Occipital lobe (tissue), 2 donors: ENCODE results near the gene FBXO28. TPM values are rescaled to one million over a fixed set of nuclear protein-coding genes. Genes with fewer than 3 reads are reported as not detected.

Experiments used
- DNase-seq: peaks from one replicate; lab custom pipeline; 2025; lab: John Stamatoyannopoulos, UW
- total RNA-seq: library from RNA; depleted of rRNA; stranded (reverse); fragments of >200 nt; gene quantifications from one replicate; pipeline ENCODE4 v1.2.3, GENCODE V29; 2014

The FBXO28 gene
- total RNA-seq, 1 donor from 2014 or later: 56.9 TPM

DNA sequence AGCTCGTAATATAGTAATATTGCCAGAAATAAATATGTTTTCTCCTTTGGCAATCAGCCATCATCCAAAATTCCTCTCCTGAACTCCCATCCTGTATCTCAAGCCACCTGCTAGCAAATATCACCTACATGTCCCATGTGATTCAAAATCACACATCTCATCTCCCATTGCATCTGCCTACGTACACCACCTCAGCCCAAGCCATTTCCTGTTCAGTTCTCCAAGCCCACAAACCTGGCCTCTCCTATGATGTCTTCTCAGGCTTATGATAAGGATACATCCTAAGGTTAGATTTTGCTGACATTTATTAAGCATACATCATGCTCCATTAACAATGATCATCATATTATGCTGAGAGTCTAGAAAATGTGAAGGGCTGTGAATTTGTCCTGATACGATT, 37.2 kb downstream of the FBXO28 start:
- DNase-seq: no peak

DNA sequence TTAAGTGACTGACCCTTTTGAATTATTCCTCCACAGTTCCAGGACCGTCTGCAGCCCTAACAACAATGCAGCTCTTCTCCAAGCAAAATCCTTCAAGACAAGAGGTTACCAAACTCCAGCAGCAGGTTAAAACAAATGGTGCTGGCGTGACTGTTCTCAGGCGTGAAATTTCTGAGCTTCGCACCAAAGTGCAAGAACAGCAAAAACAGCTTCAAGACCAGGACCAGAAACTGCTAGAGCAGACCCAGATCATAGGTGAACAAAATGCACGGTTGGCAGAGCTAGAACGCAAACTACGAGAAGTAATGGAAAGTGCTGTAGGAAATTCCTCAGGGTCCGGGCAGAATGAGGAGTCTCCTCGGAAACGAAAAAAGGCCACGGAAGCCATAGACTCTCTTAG, 43.4 kb downstream of the FBXO28 start:
- DNase-seq: no peak

DNA sequence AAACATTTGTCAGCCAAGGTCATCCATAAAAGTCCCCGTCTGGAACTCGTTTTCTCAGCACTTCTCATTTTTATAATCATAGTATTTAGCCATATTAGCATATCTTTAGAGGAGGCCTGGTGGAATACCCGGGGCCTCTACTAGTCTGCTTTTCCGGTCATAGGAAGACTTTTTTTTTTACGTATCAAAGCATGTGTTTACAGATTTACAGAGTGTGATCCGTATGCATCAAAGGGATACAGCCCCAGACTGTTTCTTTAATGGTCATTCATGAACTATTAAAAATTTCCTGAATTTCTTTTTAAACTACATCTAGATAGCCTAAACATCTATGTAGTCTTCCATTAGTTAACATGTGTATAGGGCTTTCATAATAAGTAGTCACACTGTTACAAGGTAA, 45.6 kb downstream of the FBXO28 start:
- DNase-seq: no peak

DNA sequence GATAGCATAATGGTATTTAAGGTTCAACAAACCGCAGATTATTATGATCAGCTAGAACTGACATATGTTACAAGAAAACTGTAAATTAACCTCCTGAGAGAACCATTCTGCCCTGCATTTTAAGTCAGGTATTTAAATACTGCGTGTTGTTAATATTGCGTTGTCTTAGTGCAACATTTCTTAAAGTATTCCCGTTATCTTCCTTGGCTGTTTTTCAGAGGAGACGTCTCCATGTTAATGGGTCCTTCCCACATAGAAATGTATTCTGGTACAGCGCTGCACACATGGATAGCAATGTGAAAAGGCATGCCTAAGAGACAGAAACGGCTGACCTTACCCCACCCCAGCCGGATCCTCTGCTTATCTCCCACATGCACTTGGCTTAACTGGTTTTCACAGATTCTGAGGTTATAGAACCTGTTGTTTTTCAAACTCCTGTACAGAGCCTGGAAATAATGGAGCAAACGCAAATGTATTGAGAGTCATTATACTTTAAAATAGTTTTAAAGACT, 46.3 kb downstream of the FBXO28 start:
- DNase-seq: no peak

DNA sequence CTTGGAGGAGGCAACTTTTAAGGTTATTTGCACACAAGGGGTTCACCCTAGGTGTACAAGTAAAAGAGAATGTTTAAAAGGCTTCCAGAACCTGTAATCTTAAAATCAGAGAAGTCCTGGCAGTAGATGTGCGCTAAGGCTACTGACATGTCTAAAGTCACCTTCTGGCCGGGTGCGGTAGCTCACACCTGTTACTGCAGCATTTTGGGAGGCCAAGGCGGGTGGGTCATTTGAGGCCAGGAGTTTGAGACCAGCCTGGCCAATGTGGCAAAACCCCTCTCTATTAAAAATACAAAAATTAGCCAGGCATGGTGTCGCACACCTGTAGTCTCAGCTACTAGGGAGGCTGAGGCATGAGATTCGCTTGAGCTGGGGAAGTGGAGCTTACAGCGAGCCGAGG, 48.9 kb downstream of the FBXO28 start:
- no peak for DNase-seq

DNA sequence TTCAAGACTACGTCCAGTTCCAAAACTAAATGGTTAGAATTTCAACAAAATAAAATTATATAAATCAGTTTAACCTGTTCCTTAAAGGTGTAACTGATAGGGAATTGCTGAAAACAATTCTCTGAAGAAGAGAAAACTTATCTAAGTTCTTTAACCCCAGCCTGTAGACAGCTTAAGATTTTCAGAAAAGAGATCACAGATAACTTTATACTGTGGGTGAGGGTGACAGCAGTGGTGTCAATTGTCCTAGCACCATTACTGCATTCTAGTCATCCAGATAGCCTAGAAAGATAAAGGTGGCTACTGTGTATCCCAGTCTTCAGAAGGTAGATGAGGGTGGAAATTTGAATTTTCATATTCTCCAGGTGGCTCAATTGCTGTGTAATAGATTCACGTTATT, 49.4 kb downstream of the FBXO28 start:
- DNase-seq: no peak

DNA sequence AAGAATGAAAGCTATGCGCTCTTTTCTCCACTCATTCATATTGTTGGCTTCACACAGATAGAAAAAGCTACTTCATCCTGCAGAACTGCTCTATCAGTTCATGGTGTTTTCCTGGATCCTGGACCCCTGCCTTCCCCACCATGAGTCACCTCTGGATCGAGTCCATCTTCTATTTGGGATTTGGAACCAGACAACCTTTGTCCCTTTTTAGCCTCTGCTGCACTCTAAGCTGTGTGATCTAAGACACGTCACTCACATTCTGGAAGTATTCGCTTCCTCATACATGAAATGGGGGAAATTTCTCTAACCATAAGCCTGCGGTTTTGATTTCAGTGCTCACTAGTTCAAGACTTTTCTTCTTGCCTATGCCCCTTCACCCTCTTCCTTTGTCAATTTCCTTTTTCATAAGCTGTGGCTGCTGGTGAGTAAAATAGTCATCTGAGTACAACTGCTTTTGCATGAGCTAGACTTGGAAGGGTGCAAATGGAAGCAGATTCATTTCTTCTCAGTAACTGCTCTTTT, 55.0 kb downstream of the FBXO28 start:
- no peak for DNase-seq

DNA sequence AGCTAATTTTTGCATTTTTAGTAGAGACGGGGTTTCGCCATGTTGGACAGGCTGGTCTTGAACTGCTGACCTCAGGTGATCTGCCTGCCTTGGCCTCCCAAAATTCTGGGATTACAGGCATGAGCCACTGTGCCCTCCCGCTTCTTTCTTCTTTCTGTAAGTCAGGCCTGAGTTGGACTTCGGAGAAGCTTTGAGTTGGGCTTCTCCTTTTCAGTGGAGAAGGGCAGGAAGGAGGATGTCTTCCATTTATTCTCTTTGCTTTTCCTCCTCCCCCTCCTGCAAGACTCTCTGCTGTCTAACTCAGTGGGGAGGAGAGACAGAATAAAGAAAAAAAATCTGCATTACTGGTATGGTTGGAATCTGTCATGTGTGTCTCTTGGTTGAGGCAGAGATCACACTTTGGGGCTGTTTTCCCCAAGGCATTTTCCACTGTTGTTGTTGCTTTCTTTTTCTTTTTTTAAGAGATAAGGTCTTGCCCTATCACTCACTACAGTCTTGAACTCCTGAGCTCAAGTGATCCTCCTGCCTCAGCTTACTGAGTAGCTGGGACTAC, 55.9 kb downstream of the FBXO28 start:
- no peak for DNase-seq

DNA sequence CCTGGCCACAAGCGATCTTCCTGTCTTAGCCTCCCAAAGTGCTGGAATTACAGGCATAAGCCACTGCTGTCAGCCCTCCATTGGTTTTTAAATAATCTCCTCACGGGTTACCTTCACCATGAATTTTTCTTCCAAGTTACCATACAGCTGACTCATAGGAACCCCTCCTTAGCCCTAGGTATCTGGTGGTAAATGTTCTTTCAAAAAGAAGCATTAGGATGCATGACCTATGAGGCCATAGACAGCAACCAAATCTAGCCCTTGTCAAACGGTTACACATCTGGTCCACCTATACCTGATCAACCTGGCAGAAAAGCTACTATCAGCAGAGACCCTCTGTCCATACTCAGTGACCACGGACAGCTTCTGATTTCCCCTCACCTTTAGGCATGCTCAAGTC, 56.4 kb downstream of the FBXO28 start:
- no peak for DNase-seq

DNA sequence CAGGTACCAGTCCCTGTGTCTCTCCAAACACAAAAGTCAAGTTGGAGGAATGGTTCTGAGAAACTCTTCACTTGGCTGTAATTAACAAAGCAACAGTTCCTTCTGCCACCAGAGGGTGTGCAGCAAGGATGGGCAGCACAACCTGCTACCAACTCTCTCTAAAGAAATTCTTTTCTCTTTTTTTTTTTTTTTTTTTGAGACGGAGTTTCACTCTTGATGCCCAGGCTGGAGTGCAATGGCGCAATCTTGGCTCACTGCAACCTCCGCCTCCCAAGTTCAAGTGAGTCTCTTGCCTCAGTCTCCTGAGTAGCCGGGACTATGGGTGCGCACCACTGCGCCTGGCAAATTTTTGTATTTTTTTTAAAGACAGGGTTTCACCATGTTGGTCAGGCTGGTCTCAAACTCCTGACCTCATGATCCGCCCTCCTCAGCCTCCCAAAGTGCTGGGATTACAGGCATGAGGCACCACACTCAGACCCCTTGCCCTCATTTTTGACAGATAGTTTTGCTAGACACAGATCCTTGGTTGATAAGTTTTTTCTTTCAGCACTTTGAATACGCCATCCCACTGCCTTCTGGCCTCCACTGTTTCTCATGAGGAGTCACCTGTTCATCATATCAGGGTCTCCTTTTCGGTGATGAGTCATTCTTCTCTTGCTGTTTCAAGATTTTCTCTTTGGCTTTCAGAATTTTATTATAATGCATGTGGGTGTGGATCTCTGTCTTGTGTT, 57.0 kb downstream of the FBXO28 start:
- DNase-seq: no peak

DNA sequence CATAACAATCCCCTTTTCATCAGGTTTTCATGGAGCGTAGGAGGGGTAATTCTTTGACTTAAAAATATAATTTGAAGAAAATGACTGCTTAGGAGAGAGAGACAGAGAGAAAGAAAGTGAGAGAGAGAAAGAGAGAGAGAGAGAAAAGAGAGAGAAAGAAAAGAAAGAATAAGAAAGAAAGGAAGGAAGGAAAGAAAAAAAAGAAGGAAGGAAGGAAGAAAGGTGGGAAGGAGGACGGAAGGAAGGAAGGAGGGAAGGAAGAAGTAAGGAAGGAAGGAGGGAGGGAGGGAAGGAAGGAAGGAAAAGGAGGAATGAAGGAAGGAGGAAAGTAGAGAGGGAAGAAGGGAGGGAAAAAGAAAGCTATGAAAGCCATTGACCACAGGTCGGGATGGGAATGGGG, 58.3 kb downstream of the FBXO28 start:
- no peak for DNase-seq

DNA sequence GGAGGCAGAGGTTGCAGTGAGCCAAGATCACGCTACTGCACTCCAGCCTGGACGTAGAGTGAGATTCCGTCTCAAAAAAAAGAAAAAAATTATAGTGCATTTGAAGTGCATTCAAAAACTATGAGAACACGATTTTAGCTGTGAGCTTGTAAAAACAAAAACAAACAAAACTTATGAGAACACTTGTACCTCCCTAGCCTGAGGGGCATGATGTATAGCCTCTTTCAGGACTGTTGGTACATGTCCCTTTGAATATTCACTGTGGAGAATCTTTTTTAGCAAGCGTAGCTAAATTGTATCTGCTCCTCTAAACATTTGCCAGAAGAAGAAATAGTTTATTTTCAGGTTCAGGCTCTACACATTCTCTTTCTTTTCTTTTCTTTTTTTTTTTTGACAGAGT, 59.6 kb downstream of the FBXO28 start:
- no peak for DNase-seq

DNA sequence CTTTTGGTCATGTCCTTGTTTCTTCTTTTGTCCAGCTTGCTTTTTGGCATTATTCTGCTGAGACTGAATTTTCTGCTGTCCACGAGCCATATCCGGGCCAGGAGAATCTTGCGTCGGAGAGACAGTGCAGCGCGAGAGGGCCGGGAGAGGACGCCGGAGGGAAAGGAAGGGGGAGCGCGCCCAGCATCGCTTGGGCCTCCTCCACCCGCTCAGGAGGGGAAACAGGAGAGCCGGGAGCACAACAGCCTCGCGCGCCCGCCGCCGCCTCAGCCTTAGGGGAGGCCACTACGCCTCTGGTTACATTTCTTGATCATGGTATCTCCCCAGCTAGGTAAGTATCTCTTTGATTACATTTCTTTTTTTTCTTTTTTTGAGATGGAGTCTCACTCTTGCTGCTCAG, 61.7 kb downstream of the FBXO28 start:
- DNase-seq: no peak

DNA sequence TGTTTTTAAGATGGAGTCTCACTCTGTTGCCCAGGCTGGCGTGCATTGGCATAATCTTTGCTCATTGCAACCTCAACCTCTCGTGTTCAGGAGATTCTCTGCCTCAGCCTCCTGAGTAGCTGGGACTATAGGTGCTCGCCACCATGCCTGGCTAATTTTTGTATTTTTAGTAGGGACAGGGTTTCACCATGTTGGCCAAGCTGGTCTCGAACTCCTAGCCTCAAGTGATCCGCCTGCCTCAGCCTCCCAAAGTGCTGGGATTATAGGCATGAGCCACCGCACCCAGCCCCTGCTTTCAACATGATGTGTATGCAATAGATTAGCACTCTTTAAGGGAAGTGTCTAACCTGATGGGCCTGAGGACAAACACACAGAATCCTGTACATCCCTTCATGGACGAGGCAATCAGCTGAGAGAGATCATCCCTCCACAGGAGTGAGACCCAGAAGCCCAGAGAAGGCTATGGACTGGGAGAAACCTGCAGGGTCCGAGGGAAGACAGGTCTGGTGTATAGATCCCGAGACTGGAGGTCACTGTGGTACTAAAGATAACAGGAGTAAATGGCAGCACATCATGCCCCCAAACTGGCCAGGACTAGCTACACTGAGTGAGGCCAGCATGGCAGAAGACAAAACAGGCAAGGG, 63.6 kb downstream of the FBXO28 start:
- DNase-seq: no peak

DNA sequence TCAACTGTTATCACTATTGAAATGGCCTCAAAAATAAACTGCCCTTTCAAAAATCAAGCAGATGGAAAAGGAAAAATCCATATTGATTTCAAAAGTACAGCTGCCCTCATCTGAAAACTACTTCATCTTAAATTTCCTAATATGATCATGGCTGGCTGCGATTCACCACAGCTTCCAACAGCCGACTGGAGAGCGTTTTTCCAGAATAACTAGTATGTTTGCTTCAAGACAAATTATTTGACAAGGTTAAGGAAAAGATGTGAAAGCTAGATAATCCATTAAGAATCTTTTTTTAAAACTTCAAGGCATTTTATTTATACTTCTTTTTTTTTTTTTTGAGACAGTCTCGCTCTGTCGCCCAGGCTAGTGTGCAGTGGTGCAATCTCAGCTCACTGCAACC, 65.0 kb downstream of the FBXO28 start:
- no peak for DNase-seq

DNA sequence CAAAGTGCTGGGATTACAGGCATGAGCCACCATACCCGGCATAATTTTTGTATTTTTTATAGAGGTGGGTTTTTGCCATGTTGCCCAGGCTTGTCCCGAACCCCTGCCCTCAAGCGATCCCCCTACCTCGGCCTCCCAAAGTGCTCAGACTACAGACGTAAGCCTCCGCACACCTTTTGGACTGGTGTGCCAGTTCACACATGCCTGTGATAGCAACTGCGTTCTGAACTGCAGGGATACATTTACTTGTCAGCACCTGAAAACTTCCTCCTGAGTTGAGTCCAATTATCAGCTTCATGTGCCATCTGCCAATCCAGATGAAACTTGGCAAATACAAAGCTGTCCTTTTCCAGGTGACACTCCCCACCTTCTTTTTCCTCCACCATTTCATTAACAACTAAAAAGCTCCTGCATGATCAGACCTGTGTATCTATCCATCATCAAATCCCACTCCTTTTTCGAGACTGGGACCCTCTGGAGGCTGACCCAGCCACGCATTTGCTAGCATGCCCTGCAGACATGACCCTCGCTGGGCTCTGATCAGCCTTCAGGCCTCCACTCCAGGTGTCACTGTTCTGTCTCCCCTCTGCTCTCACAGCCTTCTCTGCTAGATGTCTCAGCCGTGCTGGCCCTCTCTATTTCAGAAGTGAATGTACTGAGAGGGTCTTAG, 67.0 kb downstream of the FBXO28 start:
- no peak for DNase-seq

DNA sequence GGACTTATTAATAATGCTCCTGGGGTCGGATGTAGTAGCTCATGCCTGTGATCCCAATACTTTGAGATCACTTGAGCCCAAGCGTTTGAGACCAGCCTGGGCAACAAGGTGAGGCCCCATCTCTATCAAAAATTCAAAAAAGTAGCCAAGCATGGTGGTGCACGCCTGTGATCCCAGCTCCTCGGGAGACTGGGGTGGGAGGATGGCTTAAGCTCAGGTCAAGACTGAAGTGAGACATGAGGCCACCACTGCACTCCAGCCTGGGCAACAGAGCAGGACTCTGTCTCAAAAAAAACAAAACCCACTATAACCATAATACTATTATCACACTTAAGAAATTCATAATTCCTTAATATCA, 67.5 kb downstream of the FBXO28 start:
- no peak for DNase-seq

DNA sequence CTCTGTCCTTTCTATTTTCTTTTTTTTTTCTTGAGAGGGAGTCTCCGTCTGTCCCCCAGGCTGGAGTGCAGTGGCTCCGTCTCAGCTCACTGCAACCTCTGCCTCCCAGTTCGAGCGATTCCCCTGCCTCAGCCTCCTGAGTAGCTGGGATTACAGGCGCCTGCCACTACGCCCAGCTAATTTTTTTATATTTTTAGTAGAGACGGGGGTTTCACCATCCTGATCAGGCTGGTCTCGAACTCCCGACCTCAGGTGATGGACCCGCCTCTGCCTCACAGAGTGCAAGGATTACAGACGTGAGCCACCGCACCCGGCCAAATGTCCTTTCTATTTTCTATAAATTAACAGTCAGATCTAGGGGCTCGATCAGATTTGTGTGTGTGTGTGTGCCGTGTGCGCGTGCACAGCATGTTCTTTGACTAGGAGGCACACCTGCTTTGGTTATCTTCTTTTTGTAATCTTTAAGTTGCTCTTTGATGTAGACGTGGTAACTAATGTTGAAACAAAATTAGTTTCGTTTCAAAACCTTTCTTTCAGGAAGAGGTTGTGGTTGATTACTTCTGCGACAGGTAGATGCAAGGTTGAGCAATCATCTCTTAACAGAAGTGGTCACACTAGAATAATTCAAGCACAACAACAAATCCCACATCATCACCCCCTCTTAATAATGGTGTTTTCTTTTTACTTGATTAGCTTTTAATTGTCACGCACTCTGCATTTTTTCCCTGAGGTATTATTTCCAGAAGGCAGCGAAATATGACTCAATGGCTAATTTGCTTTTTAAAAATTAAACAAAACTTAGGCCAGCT, 68.3 kb downstream of the FBXO28 start:
- no peak for DNase-seq

DNA sequence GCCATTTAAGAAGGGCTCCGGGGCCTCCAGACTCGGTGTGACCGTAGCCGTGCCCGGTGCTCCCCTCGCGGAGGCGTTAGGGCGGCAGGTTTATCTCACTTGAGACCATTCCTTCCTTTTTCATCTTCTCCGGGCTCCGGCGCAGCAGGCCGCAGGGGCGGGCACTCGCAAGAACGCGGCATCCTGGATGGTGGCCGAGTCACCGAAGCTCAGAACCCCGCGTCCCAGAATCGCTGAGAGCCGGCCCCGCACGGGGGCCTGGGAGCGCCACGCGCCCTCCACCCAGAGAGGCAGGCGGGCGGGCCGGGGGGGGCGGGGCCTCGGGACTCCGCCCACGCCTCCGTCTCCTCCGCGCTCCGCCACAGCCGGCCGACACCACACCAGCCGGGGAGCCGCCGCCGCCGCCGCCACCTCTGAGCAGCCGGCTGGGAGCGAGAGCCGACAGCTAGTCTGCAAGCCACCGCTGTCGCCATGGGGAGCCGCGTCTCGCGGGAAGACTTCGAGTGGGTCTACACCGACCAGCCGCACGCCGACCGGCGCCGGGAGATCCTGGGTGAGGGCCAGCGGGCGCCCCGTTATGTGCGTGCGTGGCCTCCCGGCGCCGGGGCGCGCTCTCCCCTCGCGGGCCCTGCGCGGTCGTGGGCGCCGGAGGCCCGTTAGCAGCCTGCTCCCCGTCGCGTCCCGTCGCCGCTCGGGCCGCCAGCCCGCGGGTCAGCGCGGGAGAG, 69.1 kb downstream of the FBXO28 start, which contains the start of gene DEGS1:
DEGS1 (plus strand) TSS at position 375 of the 725 bp plus-strand sequence; CDS start at position 472, 97 bp downstream.
- peak; percentile 87 for DNase-seq

DNA sequence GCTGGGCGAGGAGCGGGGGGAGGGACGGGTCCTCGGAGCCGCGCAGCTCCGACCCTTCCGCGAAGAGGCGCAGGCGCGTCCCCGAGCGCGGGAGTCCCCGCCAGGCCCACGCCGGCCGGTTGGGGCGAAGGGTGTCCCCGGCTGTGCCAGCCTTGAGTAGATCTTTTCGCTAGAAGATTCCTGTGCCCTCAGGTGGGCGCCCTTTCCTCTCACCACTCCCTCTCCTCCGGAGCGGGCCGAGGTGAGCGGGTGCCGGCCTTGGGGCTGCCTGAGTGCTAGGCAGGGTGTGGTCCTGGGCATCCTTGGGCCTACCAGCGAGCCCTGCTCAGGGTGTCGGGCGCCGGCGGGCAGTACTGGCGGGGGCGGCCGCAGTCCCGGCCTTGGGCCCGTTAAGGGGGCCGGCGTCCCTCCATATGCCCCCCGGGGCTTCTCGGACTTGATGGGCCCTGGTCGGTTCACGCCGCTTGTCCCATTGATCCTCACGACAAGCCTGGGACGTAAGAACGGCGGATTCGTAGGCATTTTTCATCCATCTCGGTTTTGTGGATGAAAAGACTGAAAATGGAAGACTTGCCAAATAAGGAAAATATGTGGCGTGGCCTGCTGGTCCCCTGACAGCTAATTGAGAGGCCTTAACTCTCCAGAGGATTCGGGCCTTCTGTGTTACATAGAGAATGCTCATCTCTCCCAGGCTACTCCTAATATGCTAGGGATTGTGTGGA, 69.8 kb downstream of the FBXO28 start:
- DNase-seq: peak; percentile 66
